ENCODE results near the gene PRDM2.

DNA sequence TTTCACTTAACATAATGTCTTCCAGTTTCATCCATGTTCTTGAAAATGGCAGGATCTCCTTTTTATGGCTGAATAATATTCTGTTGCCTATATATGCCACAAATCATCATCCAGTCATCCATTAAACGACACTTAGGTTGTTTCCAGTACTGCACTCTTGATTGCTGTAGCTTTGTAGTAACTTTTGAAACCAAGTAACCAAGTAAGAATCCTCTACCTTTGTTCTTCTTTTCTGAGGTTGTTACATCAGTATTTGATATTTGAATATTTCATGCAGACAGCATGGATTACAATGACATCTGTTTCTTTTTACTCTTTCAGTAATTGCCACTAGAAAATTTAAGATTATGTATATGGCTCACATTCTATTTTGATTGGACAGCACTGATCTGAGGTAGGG is 22.1 kb upstream of the PRDM2 start:
- TF ChIP-seq EZH2 (IDR thresholded peaks at IDR 0.05; ENCODE audit: borderline replicate concordance, low read depth, low read length, poor library complexity, severe bottlenecking) (no peak), CTCF (conservative IDR thresholded peaks at IDR 0.05; ENCODE audit: low read depth, low read length) (no peak)
